DMS79 (cell line): Measurements from ENCODE around the gene NKAIN4.
A peak's percentile ranks its signal among the peaks of the same experiment; 100 is the strongest.

ENCODE experiments used
- DNase-seq: peaks from one replicate; lab custom pipeline; 2025; lab: John Stamatoyannopoulos, UW

Gene NKAIN4

GRCh38 chr20:63235399-63235983 lies 18.8 kb downstream of the NKAIN4 start, which contains the start of gene BIRC7:
Gene BIRC7, plus strand, starts transcription at chr20:63235905. Its CDS starts 192 bp downstream, at chr20:63236097.
- no peak for DNase-seq

GRCh38 chr20:63234693-63235398 lies 19.4 kb downstream of the NKAIN4 start:
- DNase-seq: peak; percentile 38

GRCh38 chr20:63233924-63234323 lies 20.3 kb downstream of the NKAIN4 start:
- DNase-seq: no peak

- no peak for DNase-seq
These were observed 21.3 kb downstream of the NKAIN4 start for GRCh38 chr20:63233061-63233344.

- no peak for DNase-seq
These were observed 21.8 kb downstream of the NKAIN4 start for GRCh38 chr20:63232235-63233060.

- no peak for DNase-seq
These were observed 23.4 kb downstream of the NKAIN4 start for GRCh38 chr20:63230800-63231268.

- DNase-seq: no peak
These were observed 25.5 kb downstream of the NKAIN4 start for GRCh38 chr20:63228806-63229205.

GRCh38 chr20:63227260-63227659 lies 27.0 kb downstream of the NKAIN4 start:
- DNase-seq: no peak

GRCh38 chr20:63226042-63226943 lies 28.0 kb downstream of the NKAIN4 start:
- no peak for DNase-seq

- DNase-seq: peak; percentile 91
These were observed 29.2 kb downstream of the NKAIN4 start for GRCh38 chr20:63225082-63225454.

GRCh38 chr20:63224412-63225081 lies 29.7 kb downstream of the NKAIN4 start:
- DNase-seq: peak; percentile 91

GRCh38 chr20:63223826-63224207 lies 30.4 kb downstream of the NKAIN4 start:
- no peak for DNase-seq

GRCh38 chr20:63223121-63223825 lies 31.0 kb downstream of the NKAIN4 start:
- DNase-seq: no peak

- DNase-seq: peak; percentile 41
These were observed 31.7 kb downstream of the NKAIN4 start for GRCh38 chr20:63222541-63222940.

- DNase-seq: peak; percentile 86
These were observed 32.7 kb downstream of the NKAIN4 start for GRCh38 chr20:63221400-63222053.

GRCh38 chr20:63220696-63221399 lies 33.4 kb downstream of the NKAIN4 start:
- peak; percentile 48 for DNase-seq

GRCh38 chr20:63219866-63220521 lies 34.3 kb downstream of the NKAIN4 start:
- DNase-seq: no peak

- DNase-seq: no peak
These were observed 34.8 kb downstream of the NKAIN4 start for GRCh38 chr20:63219447-63219821.
